Umbilical cord (tissue), 2 donors: ENCODE results near the gene MICAL1. TPM values are rescaled to one million over a fixed set of nuclear protein-coding genes. Genes with fewer than 3 reads are reported as not detected.

ENCODE experiments used
- DNase-seq: peaks from one replicate; pipeline ENCODE4 v3.0.0-alpha.2; 2015; ENCODE audit warnings: low spot score
- total RNA-seq: library from RNA; depleted of rRNA; stranded (reverse); fragments of >200 nt; gene quantifications from one replicate; pipeline ENCODE4 v1.2.3, GENCODE V29; 2014; ENCODE audit warnings: low replicate concordance; ENCODE audit not compliant: insufficient read depth

Gene MICAL1, protein sequence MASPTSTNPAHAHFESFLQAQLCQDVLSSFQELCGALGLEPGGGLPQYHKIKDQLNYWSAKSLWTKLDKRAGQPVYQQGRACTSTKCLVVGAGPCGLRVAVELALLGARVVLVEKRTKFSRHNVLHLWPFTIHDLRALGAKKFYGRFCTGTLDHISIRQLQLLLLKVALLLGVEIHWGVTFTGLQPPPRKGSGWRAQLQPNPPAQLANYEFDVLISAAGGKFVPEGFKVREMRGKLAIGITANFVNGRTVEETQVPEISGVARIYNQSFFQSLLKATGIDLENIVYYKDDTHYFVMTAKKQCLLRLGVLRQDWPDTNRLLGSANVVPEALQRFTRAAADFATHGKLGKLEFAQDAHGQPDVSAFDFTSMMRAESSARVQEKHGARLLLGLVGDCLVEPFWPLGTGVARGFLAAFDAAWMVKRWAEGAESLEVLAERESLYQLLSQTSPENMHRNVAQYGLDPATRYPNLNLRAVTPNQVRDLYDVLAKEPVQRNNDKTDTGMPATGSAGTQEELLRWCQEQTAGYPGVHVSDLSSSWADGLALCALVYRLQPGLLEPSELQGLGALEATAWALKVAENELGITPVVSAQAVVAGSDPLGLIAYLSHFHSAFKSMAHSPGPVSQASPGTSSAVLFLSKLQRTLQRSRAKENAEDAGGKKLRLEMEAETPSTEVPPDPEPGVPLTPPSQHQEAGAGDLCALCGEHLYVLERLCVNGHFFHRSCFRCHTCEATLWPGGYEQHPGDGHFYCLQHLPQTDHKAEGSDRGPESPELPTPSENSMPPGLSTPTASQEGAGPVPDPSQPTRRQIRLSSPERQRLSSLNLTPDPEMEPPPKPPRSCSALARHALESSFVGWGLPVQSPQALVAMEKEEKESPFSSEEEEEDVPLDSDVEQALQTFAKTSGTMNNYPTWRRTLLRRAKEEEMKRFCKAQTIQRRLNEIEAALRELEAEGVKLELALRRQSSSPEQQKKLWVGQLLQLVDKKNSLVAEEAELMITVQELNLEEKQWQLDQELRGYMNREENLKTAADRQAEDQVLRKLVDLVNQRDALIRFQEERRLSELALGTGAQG
- 48.6 TPM for total RNA-seq

DNA sequence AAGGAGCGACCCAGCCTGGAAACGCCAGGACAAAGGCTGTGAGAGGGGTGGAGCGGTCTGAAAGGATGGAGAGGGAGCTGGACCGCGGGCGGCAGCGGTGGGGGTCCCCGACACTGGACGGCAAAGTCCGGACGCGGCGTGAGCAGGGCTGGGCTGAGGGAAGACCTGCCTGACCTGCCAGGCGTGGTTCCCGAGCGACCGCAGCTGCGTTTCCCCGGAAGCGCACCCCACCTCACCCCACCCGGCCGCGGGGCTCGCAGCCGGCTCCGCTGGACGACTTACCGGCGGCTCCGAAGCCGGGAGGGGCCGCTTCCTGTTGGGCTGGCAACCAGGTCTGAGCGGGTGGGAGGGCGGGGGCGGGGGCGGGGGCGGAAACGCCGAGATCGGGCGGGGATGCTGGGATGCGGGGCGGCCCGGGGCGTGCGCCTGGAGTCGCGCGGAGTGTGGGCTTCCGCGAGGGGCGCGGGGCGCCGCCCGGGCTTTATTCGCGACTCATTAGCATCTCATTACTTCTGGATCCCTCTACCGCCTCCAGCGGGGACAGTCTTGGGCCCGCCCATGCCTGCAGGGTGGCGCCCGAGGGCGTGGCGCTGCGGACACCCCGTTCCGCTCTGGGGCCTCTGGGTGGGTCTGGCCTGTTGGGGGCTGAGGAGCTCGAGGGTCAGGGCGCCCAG lies at the start of gene MICAL1:
Gene MICAL1 (minus strand): TSS at position 336 of the 674 bp plus-strand sequence. CDS start 1,576 bp downstream, outside the sequence.
- peak; percentile 60 for DNase-seq

DNA sequence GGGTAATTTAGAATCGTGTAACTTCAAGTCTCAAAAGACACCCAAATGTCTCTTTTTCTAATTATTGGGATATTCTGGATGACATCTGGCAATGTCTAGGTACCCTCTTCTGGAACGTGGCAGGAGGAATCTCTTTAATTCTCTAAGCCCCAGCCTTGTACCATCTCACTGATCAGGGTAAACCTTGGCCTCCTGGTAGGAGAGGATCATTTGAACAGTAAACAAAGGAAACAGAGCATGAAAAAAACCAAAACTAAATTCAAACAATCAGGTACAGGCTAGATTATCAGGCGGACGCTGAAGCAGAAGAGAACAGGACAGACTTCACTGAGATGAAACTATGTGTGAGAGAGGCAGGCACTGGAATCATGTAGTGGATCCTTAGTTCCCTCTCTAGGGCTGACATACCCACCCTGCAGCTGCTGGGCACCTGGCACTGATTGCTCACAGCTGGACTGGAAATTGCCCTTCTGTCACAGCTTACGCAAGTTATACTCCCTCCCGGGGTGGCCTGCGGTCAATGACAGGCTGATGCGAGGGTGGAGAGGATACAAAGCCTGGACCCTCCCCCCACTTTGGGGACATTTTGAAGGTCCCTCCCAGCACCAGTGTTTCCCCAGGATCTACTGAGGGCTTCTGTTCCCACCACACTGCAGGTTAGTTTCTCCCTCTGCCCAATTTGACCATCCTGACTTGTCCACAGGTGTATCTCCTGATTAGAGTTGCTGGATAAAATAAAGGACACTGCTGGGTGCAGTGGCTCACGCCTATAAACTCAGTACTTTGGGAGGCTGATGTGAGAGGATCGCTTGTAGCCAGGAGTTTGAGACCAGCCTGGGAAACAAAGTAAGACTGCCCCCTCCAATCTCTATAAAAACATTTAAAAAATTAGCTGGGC lies 48.0 kb upstream of the MICAL1 start:
- no peak for DNase-seq

DNA sequence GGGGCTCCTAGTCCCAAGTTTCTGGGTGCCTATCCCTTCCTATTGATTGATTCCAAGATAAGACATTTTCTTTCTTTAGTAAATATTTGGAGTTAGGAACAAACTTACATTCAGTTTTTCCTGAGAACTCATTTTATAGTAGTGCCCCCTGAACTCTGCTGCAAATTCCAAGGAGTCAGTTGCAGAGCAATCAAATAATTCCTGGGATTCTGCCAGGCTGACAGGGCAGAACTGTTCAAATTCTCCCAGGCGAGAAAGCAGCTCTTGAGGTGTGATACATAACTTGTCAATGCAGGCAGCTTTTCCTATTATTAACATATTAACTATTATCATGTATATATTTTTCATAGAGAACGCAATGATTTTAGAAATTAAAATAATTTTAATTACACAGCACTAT lies 43.4 kb upstream of the MICAL1 start:
- no peak for DNase-seq

DNA sequence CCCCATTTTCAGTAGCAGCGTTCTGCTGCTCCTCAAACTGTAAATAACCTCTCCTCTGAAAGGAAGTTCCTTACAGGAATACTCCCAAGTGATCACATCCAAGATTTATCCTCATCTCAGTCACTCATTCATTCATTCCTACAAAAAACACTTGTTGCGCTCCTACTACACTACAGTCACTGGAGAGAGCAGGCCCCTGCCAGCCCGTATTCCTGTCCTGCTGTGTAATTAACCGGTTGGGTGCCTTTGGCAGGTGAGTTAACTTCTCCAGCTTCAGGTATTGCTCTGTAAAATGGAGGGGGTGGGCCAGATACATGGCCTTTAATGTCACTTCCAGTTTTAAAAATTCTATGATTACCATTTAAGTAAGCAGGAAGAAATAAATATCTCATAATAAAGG lies 42.5 kb upstream of the MICAL1 start:
- DNase-seq, result no peak

DNA sequence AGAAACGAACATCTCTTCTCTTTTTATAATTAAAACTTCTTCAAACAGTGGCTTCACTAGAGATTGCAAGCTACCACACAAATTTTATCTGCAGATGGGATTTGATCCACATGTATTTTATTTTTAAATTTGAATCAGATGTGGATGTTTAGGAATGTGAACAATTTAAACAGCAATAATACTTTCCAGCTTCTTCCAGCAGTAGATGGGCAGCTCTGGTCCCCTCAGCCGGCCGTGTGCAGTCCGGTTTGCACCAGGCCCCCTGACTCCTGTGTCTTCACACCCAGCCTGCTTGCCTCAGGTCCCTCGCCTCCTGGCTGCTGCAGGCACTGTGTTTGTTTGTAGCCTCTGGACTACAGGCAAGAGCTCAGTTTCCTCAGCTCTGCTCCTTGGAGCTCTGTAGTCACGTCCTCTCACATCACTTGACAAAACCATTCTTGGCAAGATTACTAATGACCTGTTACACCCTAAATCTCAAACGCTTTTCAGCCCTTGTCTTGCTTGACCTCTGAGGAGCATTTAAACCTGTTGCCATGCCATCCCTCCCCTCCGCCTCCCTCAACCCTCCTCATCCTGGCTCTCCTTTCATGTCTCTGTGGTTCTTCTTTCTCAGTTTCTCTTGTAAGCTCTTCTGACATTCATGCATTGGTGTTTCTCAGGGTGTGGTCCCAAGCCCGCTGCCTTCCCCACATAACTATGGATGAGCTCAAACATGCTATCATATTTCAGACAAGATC lies 40.6 kb upstream of the MICAL1 start:
- DNase-seq, result peak; percentile 38

DNA sequence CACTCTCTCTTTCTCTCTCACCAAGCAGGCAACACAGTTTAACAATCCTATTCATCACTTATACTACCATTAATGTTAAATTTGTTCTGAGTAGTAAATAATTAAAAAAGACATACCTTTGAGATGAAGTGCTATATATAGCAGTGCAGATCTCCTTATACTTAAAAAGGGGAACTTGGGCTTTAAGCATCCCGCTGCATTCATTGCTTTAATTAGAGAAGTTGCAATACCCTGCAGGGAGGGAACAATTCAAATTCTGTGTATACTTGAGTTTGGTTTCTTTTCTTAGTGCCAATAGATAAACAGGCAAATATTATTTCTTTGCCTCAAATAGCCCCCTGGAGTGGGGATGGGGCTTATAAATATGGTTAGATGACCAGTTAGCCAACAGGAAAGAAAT lies 38.3 kb upstream of the MICAL1 start:
- no peak for DNase-seq

DNA sequence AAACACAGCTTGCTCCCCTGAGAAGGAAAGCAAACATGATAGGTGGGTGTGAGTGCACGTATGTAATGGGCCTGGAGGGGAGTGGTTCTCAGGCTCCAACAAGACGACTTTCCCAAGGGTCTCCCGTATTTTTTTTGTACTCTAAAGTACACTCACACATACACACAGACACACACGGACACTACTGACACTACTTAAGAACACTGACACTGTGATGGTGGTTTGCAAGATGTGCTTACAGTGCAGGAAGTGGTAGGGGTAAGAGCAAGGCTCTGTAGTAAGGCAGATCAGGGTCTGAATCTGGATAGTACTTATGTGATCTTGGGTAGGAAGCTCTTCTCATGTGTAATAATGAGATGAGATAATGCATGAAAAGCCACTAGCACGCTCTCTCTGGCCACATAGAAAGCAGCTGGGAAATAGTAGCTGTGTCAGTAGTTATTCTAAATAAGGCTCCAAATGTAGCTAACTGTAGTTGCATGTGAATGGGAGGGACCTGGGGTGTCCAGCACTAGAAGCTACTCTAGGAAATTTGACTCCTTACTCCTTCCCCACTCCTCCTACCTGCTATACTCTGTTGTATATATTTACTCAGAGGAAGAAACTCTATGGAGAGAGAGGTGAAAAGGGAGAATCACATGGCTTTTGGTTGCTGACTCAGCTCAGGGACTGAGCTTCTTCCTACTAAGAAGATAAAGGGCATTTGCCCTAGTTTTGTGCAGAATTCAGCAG lies 35.8 kb upstream of the MICAL1 start:
- peak; percentile 69 for DNase-seq

DNA sequence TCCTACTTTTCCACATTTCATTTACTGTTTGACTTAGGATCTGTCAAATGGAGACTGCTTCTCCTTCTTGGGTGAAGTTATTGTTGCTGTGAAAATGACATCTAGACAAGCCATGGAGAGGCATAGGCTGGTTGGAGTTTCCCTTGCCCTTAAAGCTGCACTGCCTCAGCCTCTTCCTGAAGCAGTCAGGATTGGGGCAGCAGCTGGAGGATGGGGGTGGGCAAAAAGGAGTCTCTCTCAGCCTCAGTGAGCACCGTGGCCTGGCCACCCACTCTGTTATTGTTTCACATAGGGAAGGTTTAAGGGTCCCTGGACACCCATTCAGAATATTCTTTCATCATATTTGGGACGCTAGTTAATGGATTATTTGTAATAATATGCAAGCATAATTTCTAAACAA lies 35.1 kb upstream of the MICAL1 start:
- DNase-seq, result no peak

DNA sequence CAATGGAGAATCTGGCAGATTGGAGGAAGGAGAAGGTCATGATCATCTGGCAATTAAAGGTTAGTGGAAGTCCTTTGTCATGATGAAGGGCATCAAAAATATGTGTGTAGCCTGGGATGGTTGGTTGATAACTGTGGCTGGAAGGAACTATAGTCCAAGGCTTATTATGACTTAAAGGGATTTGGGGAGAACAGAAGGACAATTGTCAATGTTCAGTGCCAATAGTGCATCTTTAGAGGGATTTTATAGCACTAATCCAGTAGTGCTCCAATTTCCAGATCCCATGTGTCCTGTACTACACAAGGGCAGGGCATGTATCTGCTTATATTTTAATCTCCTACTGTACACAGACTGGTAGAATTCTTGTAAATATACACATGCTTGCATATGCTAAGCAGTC lies 32.4 kb upstream of the MICAL1 start:
- no peak for DNase-seq

DNA sequence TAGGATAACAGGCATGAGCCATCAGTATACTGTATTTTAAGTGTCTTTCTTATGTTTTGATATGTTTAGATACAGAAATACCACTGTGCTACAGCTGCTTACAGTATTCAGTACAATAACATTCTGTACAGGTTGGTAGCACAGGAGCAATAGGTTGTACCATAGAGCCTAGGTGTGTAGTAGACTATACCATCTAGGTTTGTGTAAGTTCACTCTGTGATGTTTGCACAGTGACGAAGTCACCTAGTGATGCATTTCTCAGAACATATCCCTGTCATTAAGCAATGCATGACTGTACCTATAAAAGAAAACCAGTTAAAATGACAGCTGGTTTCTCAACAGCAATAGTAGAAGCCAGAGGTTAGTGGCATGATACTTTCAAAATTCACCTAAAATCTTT lies 30.5 kb upstream of the MICAL1 start:
- DNase-seq, result no peak

DNA sequence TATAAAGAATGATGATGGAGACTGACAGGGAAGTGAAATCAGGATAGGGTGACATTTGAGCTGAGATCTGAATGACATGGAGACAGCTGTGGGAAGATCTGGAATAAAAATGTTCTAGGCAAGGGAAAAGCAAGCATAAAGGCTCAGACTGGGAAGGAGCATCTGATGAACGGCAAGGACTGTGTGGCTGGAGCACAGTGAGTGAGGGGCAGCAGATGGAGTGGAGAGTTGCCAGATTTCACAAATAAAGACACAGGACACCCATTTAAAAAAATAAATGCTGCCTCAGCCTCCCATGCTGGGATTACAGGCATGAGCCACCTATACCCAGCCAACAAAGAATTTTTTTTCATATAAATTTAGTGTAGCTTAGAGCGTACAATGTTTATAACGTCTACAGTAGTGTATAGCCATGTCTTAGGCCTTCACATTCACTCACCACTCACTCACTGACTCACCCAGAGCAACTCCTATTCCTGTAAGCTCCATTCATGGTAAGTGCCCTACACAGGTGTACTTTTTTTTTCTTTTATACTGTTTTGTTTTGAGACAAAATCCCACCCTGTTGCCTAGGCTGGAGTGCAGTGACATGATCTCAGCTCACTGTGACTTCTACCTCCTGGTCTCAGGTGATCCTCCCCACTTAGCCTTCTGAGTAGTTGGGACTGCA lies 29.8 kb upstream of the MICAL1 start:
- no peak for DNase-seq

DNA sequence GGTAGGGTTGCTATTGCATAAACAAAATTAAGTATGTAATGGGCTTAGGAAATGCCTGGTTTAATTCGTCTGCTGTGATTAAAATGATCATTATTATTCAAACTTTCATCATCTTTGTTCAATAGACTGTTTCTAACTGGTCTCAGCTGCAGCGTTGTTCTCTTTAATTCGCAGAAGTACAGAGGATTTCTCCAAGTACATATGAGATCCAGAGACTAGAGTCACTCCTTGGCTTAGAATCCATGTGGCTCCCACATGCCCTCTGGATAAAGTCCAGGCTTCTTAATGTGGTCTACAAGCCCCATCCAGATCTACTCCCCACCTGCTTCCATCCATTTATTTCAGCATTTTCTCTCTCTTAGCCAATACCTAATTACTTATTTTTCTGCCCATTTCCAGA lies 28.6 kb upstream of the MICAL1 start:
- peak; percentile 14 for DNase-seq

DNA sequence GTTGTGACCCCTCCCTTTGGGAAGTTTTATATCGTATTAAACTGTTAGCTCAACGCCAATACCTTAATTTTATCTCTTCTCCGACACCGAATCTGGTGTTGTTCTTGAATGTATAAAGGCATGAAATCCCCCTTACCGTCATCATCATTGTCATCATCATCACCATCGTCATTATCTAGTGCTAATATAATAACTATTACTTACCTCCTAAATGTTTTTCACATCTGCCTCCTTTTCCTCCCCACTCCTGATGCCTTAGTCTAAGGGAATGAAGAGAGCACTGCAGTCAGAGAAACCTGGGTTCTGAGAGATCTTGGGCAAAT lies 28.1 kb upstream of the MICAL1 start:
- no peak for DNase-seq

DNA sequence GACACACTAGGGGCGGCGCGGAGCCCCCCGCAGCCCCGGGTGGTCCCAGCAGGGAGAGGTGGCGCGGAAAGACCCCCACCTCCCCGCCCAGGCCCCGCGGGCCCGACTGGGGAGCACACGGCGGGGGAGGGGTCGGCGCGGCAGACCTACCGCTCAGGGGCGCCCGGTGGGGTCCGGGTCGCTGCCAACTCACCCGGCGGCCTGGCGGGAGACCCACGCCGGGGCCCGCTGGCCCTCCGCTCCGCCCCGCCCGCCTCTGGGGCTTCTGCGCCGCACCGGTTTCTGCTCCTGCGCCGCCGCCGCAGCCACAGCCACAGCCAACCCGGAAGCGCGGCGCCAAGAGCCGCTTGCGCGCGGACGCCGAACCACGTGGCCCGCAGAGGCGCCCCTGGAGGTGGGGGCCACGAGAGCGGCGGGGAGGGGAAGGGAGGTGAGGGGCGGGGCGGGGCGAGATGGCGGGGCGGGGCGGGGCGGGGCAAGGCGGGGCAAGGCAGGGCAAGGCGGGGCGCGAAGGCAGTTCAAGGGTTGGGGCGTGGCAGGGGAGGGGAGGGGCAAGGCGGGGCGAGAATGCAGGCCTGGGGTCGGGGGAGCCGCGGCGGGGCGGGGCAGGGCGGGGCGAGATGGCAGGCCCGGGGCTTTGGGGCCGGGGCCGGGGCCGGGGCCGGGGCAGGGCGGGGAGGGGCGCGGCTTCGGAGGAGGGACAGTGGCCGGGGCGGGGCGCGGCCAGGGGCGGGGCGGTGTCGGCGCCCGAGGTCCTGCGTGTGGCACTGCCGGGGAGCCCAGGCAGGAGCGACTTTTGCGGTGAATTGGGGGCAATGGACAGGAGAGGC lies 27.5 kb upstream of the MICAL1 start, which contains the start of gene ZBTB24:
Gene ZBTB24 (minus strand): TSS at position 315 of the 830 bp plus-strand sequence. CDS start 1,193 bp downstream, outside the sequence.
- peak; percentile 91 for DNase-seq

DNA sequence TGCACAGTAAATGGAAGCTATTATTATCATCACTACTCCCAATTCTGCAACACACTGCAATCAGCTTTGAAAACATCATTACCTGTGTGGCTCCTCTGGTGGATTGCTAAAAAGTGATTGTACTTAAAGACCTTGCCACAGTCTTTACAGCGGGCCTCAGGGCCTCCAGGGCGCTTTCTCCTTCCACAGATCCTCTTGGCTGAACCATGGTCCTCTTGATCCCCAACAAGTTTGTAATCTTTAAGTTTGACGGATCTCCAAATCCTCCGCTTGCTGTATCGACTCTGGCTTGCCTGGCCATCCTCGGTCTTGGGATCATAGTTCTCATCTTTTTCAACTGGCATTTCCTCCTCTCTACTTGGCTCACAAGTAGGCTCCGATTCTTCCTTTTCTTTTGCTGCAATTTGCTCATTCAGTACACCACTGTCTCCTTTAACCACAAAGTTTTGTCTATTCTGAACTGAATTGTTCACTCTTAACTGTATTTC lies 25.5 kb upstream of the MICAL1 start:
- no peak for DNase-seq

DNA sequence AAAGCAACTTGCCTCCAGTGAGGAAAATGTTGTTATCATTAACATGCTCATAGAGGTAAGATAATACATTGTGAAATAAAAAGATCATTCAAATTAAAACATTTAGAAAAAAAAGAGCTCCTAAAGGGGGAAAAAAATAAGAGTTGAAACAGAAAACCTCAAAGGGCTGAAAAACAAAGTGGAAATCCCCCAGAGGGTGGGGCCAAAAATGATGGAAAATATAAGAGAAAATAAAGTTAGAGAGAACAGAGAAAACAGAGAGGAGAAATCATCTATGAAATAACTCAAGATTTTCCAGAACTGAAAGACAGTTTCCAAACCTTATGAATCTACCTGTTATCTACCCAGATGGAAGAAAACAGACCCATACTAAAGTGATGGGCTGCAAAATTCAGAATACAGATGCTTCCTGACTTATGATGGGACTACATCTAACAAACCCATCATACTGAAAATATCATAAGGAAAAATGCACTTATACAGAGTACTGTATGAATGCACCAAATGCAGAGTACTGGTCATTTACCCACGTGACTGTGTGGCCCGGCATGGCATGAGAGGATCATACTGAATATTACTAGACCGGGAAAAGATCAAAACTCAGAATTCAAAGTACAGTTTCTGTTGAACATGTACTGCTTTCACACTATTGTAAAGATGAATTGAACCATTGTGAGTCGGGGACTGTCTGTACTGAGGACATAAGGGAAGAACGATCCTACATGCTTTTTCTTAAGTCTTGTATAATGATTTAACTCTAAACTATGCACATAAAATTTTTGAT lies 23.5 kb upstream of the MICAL1 start:
- no peak for DNase-seq
